Activated CD4-positive, alpha-beta T cell treated with anti-CD3 and anti-CD28 coated beads, Interleukin-2, amount 50 U/mL, for 1 hour (primary cell): Measurements from ENCODE around the gene RAB8B.

Experiments used
- DNase-seq: peaks from one replicate; pipeline ENCODE4 v3.0.0-alpha.2; 2020

The RAB8B gene

DNA sequence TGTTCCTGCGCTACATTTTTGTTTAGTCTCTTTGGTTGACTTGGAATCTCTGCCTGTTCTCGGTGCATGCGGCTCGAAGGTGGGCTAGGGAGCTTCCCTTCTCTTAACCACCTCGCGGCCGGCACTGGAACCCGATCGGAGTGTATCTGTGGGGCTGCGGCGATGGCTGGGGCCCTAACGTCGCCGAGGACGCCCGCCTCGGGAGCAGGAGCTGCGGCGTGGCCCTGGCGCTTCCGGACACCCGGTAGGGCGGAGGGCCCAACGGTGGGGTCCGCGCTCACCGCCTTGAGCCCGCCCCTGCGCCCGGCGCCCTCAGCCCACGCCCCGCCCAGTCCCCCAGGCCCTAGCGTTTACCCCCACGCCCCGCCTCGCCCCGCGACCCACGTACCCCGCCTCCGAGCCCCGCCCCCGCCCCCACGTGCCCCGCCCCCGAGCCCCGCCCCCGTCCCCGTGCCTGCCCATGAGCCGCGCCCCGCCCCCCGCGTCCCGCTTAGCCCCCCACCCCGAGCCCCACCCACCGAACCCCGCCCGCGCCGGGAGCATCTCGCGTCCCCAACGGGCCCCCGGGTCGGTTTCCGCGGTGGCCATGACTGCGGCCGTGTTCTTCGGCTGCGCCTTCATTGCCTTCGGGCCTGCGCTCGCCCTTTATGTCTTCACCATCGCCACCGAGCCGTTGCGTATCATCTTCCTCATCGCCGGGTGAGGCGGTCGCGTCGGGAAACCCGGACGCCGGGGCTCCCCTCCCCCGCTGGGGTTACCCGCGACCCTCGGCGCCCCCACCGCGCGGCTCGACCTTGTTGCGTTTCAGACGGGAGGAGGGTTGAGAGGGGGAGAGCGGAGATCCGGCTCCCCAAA, 87.9 kb downstream of the RAB8B start, which contains the start of gene APH1B:
Gene APH1B (plus strand): TSS at position 568 of the 855 bp plus-strand sequence. CDS start 19 bp downstream, at position 587.
- peak; percentile 75 for DNase-seq

DNA sequence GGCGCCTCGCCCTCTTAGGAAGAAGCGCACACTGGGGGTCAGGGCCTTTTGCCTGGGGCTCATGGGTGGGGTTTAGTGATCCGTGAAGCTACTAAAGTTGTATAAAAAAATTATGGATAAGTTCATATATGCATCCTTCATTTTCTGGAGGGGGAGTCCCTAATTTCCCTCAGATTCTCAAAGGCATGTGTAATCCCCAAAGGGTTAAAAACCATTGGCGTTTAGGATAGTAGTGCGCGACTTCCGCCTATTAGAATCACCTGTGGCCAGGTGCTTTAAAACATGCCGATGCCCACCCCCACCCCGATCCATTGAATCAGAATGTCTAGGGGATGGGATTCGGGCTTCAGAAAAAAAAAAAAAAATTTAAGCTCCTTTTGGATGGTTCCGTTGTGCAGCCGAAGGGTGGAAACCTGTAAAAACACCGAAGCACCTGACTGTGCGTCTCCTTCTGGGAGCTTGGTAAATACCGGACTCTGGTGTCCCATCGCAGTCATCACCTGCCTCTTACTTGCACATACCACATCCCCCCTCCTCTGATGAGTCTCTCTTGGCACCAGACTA, 88.6 kb downstream of the RAB8B start:
- no peak for DNase-seq

DNA sequence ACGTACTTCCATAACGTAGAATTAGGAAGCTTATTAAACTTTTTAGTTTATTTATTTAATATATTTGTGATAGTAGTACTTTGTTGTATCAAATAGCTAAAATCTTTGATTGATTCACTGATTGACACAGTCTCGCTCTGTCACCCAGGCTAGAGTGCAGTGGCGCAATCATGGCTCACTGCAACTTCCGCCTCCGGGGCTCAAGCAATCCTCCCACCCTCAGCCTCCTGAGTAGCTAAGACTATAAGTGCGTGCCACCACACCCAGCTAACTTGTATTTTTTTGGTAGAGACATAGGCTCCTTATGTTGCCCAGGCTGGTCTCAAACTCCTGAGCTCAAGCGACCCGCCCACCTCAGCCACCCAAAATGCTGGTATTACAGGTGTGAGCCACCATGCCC, 93.7 kb downstream of the RAB8B start:
- DNase-seq: no peak

DNA sequence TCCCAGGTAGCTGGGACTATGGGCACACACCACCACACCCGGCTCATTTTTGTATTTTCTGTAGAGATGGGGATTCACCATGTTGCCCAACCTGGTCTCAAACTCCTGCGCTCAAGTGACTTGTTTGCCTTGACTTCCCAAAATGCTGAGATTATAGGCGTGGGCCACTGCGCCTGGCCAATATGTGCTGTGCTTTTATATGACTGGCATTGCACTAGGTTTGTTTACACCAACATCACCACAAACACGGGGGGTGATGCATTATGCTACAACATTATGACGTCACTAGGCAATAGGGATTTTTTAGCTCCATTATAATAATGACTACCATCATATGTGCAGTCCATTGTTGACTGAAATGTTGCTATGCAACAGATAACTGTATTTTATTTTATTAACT, 94.9 kb downstream of the RAB8B start:
- DNase-seq: no peak

DNA sequence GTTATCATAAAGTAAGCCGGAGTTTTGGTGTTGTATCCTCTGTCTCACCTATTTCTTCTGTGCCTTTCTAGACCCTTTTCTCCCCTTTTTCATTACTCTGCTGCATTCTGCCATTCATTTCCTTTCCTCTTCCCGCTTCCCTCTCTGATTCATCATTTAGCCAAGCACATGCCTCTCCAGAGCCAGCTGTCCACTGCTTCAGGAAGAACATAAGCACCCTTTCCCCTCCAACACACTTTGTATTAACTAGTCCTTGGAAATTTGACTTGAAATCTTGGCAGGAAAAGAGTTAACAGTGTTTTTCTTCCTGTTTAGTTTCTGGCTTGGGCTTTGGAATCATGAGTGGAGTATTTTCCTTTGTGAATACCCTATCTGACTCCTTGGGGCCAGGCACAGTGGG, 97.7 kb downstream of the RAB8B start:
- no peak for DNase-seq

DNA sequence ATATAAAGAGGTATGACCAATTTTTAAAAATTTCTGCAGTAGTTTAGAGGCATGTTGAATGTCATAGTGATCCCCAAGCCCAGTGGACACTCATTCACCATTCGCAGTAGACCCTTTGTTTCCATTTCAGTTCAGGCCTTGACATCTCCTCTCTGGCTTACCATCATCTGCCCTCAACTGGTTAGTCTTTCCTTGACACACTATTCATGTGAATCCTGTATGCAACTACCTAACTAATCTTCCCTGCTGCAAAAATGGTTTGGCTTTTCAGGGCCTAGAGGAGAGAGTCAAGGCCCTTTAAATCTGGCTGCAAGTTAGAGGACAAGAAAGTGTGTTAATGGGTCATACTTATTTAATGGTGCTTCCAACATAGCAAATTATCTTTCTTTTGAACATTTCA, 98.9 kb downstream of the RAB8B start:
- no peak for DNase-seq

DNA sequence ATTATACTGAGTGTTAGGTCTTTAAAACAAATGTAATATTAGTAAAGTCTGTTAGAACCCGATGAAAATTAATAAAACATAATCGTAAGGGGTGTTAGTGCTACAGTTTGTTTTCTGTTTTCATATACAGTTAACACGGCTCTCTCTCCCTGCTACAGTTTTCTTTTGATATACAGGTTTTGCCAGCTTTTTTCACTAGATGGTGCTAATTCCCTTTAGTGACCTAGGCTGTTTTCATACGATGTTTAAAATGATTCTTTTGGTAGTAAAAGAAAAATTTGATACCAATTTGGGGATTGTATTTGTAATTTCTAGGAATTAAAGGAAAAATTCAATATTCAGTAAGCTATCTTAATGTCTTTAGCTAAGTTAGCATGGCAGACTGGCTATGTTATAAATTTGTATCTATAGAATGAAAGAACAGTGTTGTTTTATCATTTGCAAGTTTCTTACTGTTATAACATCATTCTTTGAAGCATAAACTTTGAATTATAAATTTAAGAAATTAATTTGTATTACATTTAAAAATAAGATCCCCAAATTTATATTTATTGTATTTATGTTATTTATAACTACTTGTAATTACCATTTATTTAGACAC, 99.5 kb downstream of the RAB8B start:
- DNase-seq: no peak

DNA sequence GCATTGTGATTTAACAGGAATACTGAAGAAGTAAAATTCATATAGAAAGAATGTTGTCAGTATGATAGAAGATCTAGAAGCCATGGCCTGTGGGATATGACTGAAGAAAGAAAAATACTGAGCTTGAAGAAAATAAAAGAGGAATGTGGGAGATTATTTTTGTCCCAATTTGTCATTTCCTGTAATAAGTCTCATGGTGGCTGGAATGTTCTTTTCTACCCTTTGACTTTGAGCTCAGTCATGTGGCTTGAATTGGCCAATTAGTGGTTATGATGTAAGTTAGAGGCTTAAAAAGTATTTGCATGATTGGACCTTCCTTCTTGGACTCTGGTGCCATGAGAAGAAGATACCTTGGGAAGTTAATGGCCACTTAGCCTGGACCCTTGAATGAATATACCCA, 102.1 kb downstream of the RAB8B start:
- DNase-seq: no peak

DNA sequence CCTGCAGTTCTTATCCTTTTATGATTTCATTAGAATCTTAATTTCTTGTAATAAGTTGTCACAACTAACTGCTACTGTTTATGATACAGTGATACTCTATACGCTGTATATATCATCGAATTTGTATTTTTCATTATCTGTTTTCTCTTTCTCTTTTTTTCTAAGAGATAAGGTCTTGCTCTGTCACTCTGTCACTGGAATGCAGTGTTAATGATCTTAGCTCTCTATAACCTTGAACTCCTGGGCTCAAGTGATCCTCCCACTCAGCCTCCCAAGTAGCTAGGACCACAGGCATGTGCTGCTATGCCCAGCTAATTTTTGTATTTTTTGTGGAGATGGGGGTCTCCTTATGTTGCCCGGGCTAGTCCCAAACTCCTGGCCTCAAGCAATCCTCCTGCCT, 102.8 kb downstream of the RAB8B start:
- DNase-seq: no peak

DNA sequence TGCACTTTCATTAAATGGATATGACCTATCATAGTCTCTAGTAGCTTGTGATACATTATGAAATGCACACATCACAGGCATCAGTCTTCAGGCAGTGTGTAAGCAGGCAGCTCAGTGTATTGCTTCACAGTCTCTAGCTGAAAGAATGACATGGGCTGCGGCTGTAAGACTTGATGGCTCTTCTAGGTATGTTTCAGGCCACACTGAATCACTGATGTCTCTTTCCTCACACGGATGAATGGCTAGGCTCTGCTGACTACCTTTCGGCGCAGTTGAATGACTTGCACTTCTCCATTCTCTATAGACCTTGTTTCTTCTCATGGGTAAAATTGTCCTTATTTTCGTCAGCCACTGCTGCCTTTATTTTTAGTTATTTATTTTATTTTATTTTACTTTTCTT, 103.4 kb downstream of the RAB8B start:
- DNase-seq: no peak

DNA sequence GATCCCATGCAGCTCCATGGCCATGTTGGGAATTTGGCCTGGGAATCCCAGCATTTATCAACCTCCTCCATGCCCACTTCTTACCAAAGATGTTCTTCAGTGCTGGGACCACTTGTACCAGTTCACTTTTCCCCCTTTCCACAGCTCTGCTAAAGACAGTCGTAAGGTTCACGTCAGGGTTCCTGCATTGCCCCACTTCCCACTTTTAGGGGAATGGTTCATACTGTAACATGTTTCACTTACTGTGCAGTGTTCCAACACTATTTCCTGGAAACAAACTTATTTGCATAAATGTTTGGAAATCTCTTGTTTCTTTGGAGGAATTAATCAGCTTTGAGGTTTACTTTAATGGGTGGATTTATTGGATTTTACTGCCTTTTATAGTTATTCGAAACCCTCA, 105.0 kb downstream of the RAB8B start:
- DNase-seq: no peak

DNA sequence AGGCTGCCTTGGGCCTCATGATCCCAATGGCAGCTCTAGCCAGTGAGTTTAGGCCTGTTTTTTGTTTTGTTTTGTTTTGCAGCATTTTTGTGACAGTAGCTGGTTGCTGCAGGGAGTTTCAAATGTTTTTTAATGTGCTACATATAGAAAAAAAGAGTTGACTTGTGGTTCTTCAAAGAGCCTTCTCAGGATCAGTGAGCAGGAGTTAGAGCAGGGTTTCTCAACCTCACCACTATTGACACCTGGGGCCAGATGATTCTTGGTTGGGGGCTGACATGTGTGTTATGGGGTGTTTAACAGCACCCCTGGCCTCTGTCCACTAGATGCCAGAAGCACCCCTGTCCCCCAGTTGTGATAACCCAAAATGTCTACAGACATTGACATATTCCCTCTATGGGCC, 105.9 kb downstream of the RAB8B start:
- DNase-seq: no peak

DNA sequence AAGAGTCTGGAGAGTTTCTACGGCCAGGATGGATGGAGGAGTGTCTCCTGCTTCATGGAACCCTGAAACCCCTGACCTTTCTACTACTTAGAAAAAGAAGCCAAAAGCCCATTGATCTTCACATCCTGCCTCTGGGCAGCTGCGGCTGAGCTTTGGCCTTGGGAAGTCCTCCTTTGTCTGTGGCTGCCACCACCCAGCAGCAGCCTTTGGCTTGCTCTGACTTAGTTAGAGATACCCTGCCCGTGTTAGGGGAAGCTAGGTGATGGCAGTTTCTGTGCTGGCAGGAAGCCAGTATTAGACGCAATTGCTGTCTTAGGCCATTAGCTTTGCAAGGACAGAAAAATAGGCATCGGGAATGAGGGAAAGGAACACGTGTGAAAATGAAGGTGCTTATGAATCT, 106.8 kb downstream of the RAB8B start:
- no peak for DNase-seq

DNA sequence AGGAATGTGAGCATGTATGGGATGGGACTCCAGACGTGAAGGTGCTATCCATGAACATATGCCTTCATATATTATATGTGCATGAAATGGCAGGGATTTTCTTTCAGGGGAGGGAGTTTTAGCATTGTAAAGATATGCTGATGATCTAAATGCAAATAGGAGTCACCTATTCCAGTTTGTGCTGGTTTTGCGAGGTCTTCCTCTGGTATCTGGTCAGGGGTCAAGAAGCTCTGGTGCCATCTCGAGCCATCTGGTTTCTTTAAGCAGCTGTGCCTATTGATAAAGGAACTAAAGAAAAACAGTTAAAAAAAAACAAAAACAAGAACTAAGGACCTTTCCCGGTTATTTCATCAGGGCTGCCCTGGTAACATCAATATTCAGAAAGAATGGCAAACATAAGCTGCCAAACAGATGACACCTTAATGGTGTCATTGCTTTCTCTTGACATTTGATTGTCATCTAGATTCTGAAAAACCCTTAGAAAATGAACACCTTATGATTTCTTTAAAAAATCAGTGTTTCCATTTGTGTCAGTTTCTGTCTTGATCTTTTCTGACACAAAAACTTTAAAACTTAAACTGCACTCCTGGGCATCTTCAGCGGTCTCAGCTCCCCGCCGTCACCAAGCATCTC, 110.7 kb downstream of the RAB8B start:
- DNase-seq: no peak

DNA sequence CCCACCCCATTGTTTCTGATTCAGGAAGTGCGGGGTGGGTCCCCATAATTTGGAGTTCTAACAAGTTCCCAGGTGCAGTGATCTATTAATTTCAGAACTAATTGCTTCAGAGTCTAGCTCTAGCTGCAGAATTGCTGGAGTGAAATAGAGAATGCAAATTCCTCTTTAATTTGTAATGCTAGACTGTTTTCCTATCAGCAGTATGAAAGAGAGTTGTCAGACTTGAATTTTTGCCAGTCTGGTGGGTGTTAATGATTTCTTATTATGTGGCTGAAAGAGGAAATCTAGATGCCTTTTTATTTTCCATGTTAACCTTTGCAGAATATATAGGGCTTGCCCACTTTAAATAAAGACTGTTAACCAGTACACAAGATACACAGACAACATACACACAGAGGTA, 111.7 kb downstream of the RAB8B start:
- no peak for DNase-seq

DNA sequence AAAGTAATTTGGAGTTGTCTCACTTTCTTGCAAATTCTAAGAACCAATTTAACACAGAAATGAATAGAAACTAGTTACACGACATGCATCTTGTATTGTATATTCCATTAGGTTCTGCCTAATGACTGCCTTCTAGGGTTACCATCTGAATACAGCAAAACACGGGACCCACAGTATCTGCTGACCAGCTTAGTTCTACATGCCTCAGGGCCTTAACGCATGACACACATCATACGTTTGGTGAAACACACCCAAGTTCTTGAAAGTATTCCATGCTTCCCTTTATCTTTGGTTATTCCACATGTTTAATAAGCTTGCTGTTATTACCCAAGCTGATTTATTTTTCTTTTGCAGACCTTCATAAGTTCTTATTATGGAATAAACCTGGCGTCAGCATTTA, 115.9 kb downstream of the RAB8B start:
- DNase-seq: no peak

DNA sequence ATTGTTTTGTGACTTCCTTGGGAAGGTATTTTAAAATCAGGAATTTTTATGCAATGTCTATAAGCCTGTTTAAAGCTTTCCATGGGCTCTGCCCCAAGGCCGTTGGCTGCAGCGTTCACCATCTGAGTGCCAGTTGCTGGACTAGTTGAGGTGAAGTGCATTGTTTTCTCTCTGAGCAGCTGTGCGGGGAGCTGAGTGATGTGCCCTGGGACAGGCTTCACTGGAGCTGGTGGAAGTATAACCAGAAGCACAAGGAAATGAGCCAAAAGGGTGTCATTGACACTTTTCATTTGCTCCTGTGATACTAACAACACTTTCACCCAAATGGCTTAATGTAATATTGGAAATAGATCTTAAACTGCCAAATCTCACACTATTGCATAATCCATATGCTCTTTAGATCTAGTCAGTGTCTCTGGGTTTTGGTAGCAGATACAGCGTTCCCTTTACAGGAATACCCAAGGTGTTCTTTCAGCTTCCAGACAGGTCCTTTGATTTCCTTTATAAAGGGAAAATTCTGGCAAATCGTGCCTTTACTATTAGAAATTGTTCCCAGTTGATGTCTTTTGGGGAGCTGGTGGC, 117.2 kb downstream of the RAB8B start:
- no peak for DNase-seq

DNA sequence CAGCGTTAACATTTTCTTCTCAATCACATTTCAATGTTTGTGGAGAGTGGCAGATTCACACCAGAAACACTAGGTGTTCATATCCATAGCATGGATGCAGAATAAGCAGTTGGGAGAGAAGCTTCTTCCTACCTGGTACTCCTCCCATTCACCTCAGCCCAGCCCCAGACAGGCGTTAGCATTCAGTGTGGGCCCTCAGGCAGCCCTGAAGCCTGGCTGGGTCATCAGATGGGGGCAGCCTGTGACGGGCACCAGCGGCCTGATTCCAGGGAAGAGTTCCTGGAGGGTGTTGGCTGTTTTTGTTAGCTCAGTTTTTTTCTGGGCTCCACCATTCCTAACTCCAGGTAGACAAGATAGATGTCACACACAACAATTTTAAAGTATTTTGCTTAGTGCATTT, 119.1 kb downstream of the RAB8B start:
- DNase-seq: no peak

DNA sequence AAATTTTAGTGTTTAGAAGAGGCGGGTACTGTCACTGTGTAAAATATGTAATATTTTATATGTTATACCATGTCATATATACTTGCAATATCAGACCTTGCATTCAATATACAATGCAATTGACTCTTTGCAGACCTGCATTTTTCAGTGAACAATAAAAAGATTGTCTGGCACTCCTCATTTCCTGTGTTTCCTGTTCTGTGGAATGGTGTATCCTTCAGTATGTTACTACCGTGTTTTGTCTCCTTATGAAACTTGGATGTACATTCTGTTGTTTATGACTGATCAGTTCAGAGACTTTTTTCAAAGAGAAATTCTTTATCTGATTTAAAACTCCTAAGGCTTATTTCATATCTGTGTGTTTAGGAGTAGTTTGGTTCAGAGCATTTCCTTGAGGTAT, 119.5 kb downstream of the RAB8B start:
- no peak for DNase-seq

DNA sequence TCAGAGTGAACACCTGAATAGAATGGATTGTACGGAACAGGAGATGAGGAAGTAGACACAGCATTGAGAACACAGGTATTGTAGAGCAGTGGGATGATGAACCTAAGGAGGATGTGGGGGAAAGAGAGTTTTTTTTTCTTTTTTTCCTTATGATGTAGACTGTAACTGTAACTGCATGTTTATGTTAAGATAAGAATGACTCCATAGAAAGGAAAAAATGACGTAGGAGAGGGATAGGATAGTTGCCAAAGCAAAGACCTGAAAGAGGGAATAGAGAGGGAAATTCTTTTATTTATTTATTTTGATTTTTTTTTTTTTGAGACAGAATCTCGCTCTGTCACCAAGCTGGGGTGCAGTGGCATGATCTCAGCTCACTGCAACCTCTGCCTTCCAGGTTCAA, 121.2 kb downstream of the RAB8B start:
- no peak for DNase-seq

DNA sequence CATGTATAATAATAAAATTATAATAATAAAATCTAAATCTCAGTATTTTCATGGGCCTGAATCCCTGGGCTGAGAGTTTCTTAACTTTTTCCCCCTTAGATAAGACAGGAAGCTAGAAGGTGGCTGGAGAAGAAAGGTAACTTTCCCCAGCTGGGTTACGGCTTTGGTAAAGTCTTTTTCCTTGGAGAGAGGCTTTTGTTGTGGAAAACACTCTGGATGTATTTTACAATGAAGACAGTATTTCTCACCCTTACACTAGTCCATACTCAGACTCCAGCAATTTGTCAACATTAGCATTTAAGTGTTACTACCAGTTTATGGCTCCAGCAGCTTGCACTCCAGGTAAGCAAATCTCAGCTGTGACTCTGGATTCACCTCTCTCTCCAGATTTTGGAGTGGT, 122.9 kb downstream of the RAB8B start:
- DNase-seq: no peak

DNA sequence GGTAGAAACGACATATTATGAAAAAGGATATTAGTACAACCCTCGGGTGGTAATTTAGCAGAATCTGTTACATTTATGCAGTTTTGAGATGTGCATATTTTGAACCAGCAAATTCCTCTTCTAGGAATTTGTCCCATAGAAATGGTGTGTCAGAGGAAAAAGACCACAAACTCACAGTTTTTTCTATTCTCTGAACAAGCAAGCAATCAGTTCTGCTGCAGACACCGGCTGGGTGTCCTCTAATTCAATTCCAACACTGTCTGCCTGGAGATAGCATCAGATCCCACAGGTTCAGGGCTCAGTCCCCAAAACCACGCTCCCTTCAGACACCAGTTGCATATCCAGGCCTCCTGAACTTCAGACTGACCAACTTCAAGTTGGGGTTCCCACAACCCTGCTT, 124.4 kb downstream of the RAB8B start:
- DNase-seq: no peak

DNA sequence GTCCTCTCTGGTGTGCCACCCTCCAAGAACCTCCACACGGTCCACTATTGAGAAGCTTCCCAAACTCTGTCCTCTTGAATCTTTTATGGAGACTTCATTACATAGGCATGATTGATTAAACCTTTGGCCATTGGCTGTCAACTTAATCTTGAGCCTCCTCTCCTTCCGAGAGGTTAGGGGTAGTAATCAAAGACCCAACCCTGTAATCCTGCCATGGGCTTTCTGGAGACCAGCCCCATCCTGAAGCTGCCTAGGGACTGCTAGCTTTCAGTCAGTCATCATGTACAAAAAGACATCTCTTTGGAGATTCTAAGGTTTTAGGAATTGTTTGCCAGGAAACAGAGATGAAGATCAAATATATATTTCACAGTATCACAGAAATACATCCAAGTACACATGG, 125.0 kb downstream of the RAB8B start:
- DNase-seq: no peak
